ENCODE results near the gene HINT2.

- TF ChIP-seq CTCF (IDR thresholded peaks at IDR 0.05) (no peak), POLR2AphosphoS5 (IDR thresholded peaks at IDR 0.05) (no peak)
Observed at GRCh38 chr9:35841645-35841900, 26.7 kb upstream of the HINT2 start.

All from gastroesophageal sphincter (tissue), 3 donors.